SU-DHL-6 (cell line): Measurements from ENCODE around the gene FHAD1.

ENCODE experiments used
- H2AFZ ChIP-seq: fragments of 200-600 bp; sonication (generic); 2 replicates; pipeline ENCODE4 v1.6.1; 2014; ENCODE audit warnings: low read depth, mild to moderate bottlenecking, moderate library complexity, mixed read lengths, antibody characterized with exemption, low read length; ENCODE audit not compliant: severe bottlenecking
- H3F3A ChIP-seq: fragments of 200-600 bp; shearing (Covaris generic); 2 replicates; pipeline ENCODE4 v1.6.0; 2016; ENCODE audit warnings: antibody characterized with exemption, mild to moderate bottlenecking; ENCODE audit not compliant: insufficient read depth
- H3K27ac ChIP-seq: fragments of 200-600 bp; sonication (generic); 2 replicates; pipeline ENCODE4 v1.5.1; 2016; ENCODE audit warnings: low read depth, mild to moderate bottlenecking, low read length, moderate library complexity, mixed read lengths
- H3K27me3 ChIP-seq: fragments of 200-600 bp; sonication (generic), shearing (Covaris generic); 2 replicates; pipeline ENCODE4 v1.6.0; 2014; ENCODE audit warnings: mild to moderate bottlenecking, low read length
- H3K36me3 ChIP-seq: fragments of 200-600 bp; sonication (generic); 2 replicates; pipeline ENCODE4 v1.6.1; 2014; ENCODE audit warnings: mild to moderate bottlenecking, low read length, mixed read lengths
- H3K4me2 ChIP-seq: fragments of 300-600, 200-600 bp; shearing (Covaris generic), sonication (generic); 2 replicates; pipeline ENCODE4 v1.6.0; 2014; ENCODE audit warnings: low read length, low read depth, mild to moderate bottlenecking; ENCODE audit not compliant: poor library complexity, severe bottlenecking
- H3K4me3 ChIP-seq: fragments of 200-600 bp; sonication (generic); 2 replicates; pipeline ENCODE4 v1.5.1; 2014; ENCODE audit warnings: antibody characterized with exemption, low read length, mild to moderate bottlenecking, mixed read lengths; ENCODE audit not compliant: insufficient read depth, poor library complexity, severe bottlenecking
- H3K79me2 ChIP-seq: fragments of 200-600 bp; sonication (generic); 2 replicates; pipeline ENCODE4 v1.6.1; 2014; ENCODE audit warnings: mild to moderate bottlenecking, low read length, moderate library complexity; ENCODE audit not compliant: insufficient read depth
- H3K9ac ChIP-seq: fragments of 200-600 bp; sonication (generic); 2 replicates; pipeline ENCODE4 v1.7.0; 2014; ENCODE audit warnings: mild to moderate bottlenecking, low read length
- H3K9me2 ChIP-seq: fragments of 200-600 bp; sonication (generic); replicated peaks from 2 replicates; pipeline ENCODE4 v1.6.1; 2014; ENCODE audit warnings: low read length; ENCODE audit not compliant: insufficient read depth
- H3K9me3 ChIP-seq: fragments of 200-600 bp; sonication (generic); 2 replicates; pipeline ENCODE4 v1.6.1; 2014; ENCODE audit warnings: low read length, mixed read lengths; ENCODE audit not compliant: insufficient read depth
- H4K20me1 ChIP-seq: fragments of 200-600 bp; sonication (generic); 2 replicates; pipeline ENCODE4 v1.6.1; 2014; ENCODE audit warnings: low read depth, mild to moderate bottlenecking, antibody characterized with exemption, low read length, moderate library complexity, mixed read lengths
- EZH2phosphoT487 ChIP-seq: fragments of 200-600 bp; sonication (generic), shearing (Covaris generic); conservative IDR thresholded peaks from 2 replicates; pipeline ENCODE4 v1.6.1; 2018; ENCODE audit warnings: mild to moderate bottlenecking, antibody characterized with exemption, low read length, moderate library complexity, mixed read lengths
- TF ChIP-seq, protein P1 (sequence below): fragments of 200-600 bp; sonication (generic); IDR thresholded peaks from one replicate; pipeline ENCODE4 v1.5.1; 2017; ENCODE audit warnings: antibody characterized with exemption, mild to moderate bottlenecking, low read length, moderate library complexity; ENCODE audit not compliant: insufficient read depth, poor library complexity, severe bottlenecking

Gene FHAD1

DNA sequence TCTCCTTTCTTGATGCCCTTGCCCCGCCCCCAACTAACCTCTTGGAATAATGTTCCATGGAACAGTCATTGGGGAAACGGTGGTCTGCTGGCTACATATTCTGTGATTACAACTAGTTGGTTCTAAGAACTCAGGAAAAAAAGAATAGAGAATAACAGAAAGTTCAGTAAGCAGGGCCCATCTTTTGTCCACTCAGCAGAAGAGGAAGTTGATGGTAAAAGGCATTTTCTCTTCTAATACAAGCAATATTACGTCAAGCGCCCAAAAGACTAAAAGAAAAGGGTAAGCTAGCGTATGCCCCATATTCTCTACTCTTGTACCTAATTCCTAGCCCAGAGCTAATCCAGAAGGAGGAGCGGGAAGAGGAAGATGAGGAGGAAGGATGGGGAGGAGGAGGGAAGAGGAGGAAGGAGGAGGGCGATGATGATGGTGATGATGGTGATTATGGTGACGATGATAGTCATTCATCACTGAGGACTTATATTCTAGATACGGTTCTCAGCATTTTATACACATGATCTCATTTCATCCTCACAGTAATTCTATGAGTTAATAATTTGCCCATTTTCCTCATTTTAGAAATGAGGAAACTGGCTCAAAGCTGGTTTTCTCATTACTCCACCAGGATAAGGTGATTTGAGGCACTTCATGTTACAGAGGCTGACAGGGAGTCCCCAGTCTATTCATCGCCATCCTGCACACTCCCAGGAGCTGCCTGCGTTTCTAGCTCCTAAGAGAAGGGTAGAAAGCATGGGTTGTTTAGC lies 86.1 kb downstream of the FHAD1 start:
- no peak overlapping the region for H2AFZ ChIP-seq
- no peaks in the 10 kb centered on the region for H3F3A ChIP-seq
- no peaks in the 10 kb centered on the region for H4K20me1 ChIP-seq
- H3K79me2 ChIP-seq = no peaks in the 10 kb centered on the region
- H3K9me3 ChIP-seq = no peaks in the 10 kb centered on the region
- TF ChIP-seq, protein P1, sequence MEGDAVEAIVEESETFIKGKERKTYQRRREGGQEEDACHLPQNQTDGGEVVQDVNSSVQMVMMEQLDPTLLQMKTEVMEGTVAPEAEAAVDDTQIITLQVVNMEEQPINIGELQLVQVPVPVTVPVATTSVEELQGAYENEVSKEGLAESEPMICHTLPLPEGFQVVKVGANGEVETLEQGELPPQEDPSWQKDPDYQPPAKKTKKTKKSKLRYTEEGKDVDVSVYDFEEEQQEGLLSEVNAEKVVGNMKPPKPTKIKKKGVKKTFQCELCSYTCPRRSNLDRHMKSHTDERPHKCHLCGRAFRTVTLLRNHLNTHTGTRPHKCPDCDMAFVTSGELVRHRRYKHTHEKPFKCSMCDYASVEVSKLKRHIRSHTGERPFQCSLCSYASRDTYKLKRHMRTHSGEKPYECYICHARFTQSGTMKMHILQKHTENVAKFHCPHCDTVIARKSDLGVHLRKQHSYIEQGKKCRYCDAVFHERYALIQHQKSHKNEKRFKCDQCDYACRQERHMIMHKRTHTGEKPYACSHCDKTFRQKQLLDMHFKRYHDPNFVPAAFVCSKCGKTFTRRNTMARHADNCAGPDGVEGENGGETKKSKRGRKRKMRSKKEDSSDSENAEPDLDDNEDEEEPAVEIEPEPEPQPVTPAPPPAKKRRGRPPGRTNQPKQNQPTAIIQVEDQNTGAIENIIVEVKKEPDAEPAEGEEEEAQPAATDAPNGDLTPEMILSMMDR = no peak
- no peak for TF ChIP-seq EZH2phosphoT487
- H3K9me2 ChIP-seq = no peaks in the 10 kb centered on the region
- H3K4me3 ChIP-seq = no peak overlapping the region
- no peak overlapping the region for H3K4me2 ChIP-seq
- H3K36me3 ChIP-seq = no peaks in the 10 kb centered on the region
- no peak overlapping the region for H3K9ac ChIP-seq
- no peak overlapping the region for H3K27ac ChIP-seq
- no peaks in the 10 kb centered on the region for H3K27me3 ChIP-seq

DNA sequence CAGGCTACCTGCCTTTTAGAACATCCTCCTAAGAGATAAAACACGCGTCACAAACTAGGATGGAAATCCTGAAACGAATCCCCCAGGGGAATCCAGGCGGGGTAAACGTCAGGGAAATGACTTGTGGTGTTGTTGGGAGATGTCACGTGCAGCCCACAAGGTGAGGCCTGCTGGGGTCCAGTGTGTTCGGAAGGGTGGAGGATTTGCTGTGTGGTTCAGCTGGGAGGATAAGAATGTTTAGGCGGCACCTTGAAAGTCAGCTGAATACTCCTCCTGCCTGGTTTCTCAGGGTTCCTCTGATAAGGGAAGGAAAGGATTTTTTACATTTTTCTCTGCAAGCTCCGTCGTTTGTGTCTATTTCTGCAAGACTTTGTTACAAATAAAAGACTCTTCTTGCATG lies 88.0 kb downstream of the FHAD1 start:
- Histone ChIP-seq H3K9me2 (no peaks in the 10 kb centered on the region), H2AFZ (no peak overlapping the region), H3K36me3 (no peaks in the 10 kb centered on the region), H3K9me3 (no peaks in the 10 kb centered on the region), H3F3A (no peaks in the 10 kb centered on the region), H3K27me3 (no peaks in the 10 kb centered on the region), H3K27ac (no peak overlapping the region), H3K9ac (no peak overlapping the region), H3K79me2 (no peaks in the 10 kb centered on the region), H3K4me2 (no peak overlapping the region), H3K4me3 (no peak overlapping the region), H4K20me1 (no peaks in the 10 kb centered on the region)
- TF ChIP-seq, protein P1 = no peak
- TF ChIP-seq EZH2phosphoT487 = no peak

DNA sequence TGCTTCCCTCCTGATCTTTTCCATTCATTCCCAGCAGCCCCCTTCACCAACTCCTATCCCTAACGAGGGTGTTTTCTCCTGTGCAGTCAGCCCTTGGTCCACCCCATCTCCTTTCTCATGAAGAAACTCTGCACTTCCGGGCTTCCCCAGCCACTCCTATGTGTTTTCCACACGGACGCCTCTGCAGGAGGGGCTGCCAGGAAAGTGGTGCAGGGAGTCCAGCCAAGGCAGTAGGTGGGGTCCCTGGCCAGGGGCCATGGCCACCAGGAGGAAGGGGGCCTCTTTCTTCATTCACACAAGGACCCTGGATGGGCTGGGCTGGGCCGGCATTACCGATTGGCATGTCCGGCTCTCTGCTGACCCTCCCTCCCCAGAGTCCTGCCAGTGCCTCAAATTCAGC lies 89.8 kb downstream of the FHAD1 start:
- Histone ChIP-seq H3F3A (no peaks in the 10 kb centered on the region), H3K27me3 (no peaks in the 10 kb centered on the region), H3K9ac (no peak overlapping the region), H2AFZ (no peak overlapping the region), H3K4me2 (no peak overlapping the region), H3K27ac (no peak overlapping the region), H3K9me2 (no peaks in the 10 kb centered on the region), H3K9me3 (no peaks in the 10 kb centered on the region), H3K36me3 (no peaks in the 10 kb centered on the region), H3K79me2 (no peaks in the 10 kb centered on the region), H4K20me1 (no peaks in the 10 kb centered on the region), H3K4me3 (no peak overlapping the region)
- TF ChIP-seq EZH2phosphoT487 = no peak
- TF ChIP-seq, protein P1 = no peak
